Neural crest cell (in vitro differentiated cells): ENCODE results near the gene SMOC1. TPM values are rescaled to one million over a fixed set of nuclear protein-coding genes. Genes with fewer than 3 reads are reported as not detected.

Experiments
- DNase-seq: peaks from one replicate; pipeline ENCODE4 v3.0.0; 2021; ENCODE audit warnings: low read depth, mixed read lengths, low spot score
- H3K27ac Mint-ChIP-seq: one replicate; pipeline ENCODE4 v1.8.0; 2021; ENCODE audit warnings: mild to moderate bottlenecking, mixed read lengths; ENCODE audit not compliant: unreplicated experiment
- H3K27me3 Mint-ChIP-seq: 2 replicates; pipeline ENCODE4 v1.8.0; 2021; ENCODE audit warnings: low read depth, mild to moderate bottlenecking, mixed read lengths
- H3K36me3 Mint-ChIP-seq: 2 replicates; pipeline ENCODE4 v1.8.0; 2021; ENCODE audit warnings: low read depth, mild to moderate bottlenecking, mixed read lengths
- H3K4me1 Mint-ChIP-seq: 2 replicates; pipeline ENCODE4 v1.8.0; 2021; ENCODE audit warnings: mixed read lengths
- H3K4me3 Mint-ChIP-seq: one replicate; pipeline ENCODE4 v1.8.0; 2021; ENCODE audit warnings: mild to moderate bottlenecking, mixed read lengths
- H3K9me3 Mint-ChIP-seq: 2 replicates; pipeline ENCODE4 v1.8.0; 2021; ENCODE audit warnings: mixed read lengths
- CTCF ChIP-seq: fragments of 200-600 bp; sonication (generic); conservative IDR thresholded peaks from 2 replicates; pipeline ENCODE4 v1.5.0; 2021; ENCODE audit warnings: antibody characterized with exemption, mild to moderate bottlenecking
- total RNA-seq: library from RNA; stranded (reverse); gene quantifications from 2 replicates; pipeline ENCODE4 v1.2.1, GENCODE V29; 2021

Gene SMOC1
- total RNA-seq, 1 donor from 2014 or later, result 203 TPM

GRCh38 chr14:69924201-69924600, 45.0 kb downstream of the SMOC1 start:
- DNase-seq, result no peak
- Mint-ChIP-seq H3K27me3 (no peaks in the 10 kb centered on the region), H3K4me3 (peak overlapping the region; percentile 47), H3K27ac (peak overlapping the region; percentile 39), H3K4me1 (peaks cover 50% of the 10 kb centered on the region), H3K36me3 (peaks cover 18% of the 10 kb centered on the region), H3K9me3 (no peaks in the 10 kb centered on the region)
- TF ChIP-seq CTCF, result no peak

- no peak for DNase-seq
- H3K4me1 Mint-ChIP-seq, result peaks cover 68% of the 10 kb centered on the region
- H3K27me3 Mint-ChIP-seq, result no peaks in the 10 kb centered on the region
- no peak for TF ChIP-seq CTCF
- H3K9me3 Mint-ChIP-seq, result no peaks in the 10 kb centered on the region
- H3K4me3 Mint-ChIP-seq, result no peak overlapping the region
- H3K36me3 Mint-ChIP-seq, result peaks cover 19% of the 10 kb centered on the region
- no peak overlapping the region for H3K27ac Mint-ChIP-seq
These were observed 48.9 kb downstream of the SMOC1 start for GRCh38 chr14:69928111-69928523.

- Mint-ChIP-seq H3K4me3 (peak overlapping the region; percentile 28), H3K9me3 (no peaks in the 10 kb centered on the region), H3K27me3 (no peaks in the 10 kb centered on the region), H3K27ac (peak overlapping the region; percentile 90), H3K36me3 (peaks cover 14% of the 10 kb centered on the region), H3K4me1 (peaks cover 77% of the 10 kb centered on the region)
- no peak for DNase-seq
- TF ChIP-seq CTCF, result no peak
These were observed 51.7 kb downstream of the SMOC1 start for GRCh38 chr14:69930780-69931379.

GRCh38 chr14:69931960-69932359, 52.7 kb downstream of the SMOC1 start:
- no peak for DNase-seq
- H3K27me3 Mint-ChIP-seq, result no peaks in the 10 kb centered on the region

GRCh38 chr14:69932391-69932790, 53.2 kb downstream of the SMOC1 start:
- Mint-ChIP-seq H3K4me1 (peaks cover 78% of the 10 kb centered on the region), H3K27me3 (no peaks in the 10 kb centered on the region), H3K4me3 (peak overlapping the region; percentile 70), H3K36me3 (peaks cover 12% of the 10 kb centered on the region), H3K9me3 (no peaks in the 10 kb centered on the region), H3K27ac (peak overlapping the region; percentile 93)
- TF ChIP-seq CTCF, result no peak
- DNase-seq, result peak; percentile 22

More at GRCh38 chr14:69931960-69932359, 52.7 kb downstream of the SMOC1 start:
- peaks cover 14% of the 10 kb centered on the region for H3K36me3 Mint-ChIP-seq
- peak overlapping the region; percentile 70 for H3K4me3 Mint-ChIP-seq
- TF ChIP-seq CTCF, result no peak
- peak overlapping the region; percentile 93 for H3K27ac Mint-ChIP-seq
- peaks cover 78% of the 10 kb centered on the region for H3K4me1 Mint-ChIP-seq
- H3K9me3 Mint-ChIP-seq, result no peaks in the 10 kb centered on the region
